ENCODE results near the gene CCDC9B.

Gene CCDC9B

DNA sequence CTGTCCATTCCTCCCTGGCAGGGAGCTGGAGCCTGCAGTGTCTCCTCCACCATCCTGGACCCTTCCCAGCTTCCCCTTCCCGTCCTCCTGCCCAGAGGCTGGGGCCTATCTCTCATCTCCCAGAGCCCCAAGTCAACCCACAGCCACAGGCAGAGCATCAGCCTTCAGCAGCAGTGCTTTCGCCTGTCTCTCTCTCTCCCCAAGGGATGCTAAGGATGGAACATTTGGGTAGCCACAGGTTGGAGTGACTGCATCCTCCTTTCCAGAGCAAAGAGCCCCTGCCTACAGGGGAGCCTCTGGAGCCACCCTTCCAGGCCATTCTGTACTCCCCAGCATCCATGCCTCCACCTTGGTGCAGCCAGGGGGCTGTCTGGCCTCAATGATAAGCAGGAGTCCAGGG, 37.2 kb downstream of the CCDC9B start:
- no peak for DNase-seq

DNA sequence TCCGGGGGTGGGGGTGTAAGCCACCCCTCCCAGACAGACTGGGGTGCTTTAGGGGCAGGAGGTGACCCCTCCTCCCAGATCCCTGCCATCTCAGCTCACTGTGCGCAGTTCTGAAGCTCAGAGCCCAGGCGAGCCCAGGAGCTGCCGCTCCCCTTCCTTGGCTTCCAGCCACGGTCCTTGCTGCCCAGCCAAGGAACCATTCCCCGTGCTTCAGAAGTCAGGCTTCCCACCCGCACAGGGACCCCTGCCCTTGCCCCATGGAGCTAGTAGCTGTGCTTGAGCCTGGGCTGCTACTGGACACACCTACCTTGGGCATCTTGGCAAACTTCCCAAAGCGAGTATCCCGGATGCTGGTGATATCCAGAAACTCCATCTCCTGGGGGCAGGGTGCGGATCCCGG, 37.8 kb downstream of the CCDC9B start:
- DNase-seq = no peak

DNA sequence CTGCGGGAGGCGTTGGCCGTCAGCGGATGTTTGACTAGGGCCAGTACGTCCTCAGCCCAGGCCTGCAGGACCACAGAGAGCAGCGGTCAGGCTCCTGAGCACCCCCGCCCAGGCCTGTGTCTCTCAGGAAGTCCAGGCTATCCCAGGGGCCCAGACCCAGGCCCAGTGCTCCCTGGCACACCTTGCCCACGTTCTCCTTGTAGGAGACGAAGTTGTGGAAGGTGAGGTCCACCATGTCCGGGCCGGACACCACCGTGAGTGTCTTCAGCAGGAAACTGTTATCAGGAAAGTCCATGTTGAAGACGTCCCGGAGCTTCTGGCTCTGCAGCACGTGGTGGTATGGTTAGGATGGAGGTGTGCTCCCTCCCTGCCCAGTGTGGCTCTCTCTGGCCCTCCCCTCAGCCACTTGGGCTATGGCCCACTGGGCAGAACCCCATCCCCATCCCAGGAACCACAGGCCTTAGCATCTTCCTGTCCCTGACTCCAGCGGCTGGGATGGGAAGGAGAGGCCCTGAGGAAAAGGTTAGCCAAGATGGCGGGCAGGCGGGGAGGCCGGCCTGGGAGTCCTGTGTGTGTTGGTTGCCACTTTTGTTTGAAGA, 38.4 kb downstream of the CCDC9B start:
- DNase-seq = no peak

DNA sequence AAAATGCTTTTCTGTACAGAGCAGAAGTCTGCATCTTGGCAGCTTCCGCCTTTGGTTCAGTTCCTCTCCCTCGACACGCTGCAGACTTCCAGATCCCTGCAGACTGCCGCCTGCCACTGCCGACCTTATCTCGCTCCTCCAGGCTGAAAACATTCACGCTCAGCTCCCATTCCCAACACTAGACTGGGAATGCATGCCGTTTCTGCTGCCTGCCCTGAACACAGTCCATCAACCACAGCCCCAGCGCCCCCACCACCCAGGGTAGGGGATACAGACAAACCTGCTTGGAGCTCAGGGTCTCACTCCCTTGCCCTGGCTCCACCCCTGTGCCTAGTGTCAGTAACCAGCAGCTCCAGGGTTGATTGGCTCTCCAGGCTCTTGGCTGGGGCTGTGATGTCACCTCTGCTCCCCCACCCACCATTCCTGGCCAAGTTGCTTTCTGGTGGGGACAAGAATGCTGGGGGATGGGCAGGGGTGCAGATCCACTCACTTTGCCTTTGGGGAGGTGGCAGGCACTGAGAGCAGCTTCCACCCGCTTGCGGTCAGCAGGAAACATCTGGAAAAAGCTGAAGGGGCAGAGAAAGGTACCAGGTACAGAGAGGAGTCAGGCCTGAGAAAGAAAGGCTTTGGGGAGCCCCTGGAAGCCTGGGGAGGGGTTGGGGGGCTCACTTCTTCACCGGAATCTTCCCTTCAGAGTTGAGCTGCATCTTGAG, 39.1 kb downstream of the CCDC9B start:
- no peak for DNase-seq

DNA sequence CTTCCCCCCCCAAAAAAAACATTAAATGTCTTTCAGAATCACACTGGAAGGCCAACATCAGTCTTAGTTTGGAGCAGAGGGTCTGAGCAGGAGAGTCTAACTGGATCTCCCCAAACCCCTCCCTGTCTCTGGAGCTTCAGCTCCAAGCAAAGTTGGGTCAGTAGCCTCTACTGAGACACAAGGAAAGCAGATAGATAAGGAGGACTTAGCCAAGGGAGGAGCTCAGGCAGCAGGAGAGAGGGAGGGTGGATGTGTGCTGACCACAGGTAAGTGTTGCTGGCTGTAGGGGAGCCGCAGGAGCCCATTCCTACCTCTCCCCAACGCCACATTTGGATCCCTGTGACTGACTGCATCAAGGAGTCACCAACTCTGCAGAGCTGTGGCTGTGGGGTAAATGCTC, 40.0 kb downstream of the CCDC9B start:
- DNase-seq = no peak

DNA sequence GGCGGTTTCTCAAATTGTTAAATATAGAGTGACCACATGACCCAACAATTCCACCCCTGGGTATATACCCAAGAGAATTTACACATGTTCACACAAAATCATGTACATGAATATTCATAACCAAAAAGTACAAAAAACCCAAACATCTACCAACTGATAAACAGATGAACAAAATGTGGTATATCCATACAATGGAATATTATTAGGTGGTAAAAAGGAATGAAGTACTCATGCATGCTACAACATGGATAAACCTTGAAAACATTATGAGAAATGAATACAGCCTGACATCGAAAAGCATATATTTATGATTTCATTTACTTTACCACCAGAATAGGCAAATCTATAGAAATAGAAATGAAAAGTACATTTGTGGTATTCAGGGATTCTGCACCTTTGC, 40.4 kb downstream of the CCDC9B start:
- DNase-seq = no peak

DNA sequence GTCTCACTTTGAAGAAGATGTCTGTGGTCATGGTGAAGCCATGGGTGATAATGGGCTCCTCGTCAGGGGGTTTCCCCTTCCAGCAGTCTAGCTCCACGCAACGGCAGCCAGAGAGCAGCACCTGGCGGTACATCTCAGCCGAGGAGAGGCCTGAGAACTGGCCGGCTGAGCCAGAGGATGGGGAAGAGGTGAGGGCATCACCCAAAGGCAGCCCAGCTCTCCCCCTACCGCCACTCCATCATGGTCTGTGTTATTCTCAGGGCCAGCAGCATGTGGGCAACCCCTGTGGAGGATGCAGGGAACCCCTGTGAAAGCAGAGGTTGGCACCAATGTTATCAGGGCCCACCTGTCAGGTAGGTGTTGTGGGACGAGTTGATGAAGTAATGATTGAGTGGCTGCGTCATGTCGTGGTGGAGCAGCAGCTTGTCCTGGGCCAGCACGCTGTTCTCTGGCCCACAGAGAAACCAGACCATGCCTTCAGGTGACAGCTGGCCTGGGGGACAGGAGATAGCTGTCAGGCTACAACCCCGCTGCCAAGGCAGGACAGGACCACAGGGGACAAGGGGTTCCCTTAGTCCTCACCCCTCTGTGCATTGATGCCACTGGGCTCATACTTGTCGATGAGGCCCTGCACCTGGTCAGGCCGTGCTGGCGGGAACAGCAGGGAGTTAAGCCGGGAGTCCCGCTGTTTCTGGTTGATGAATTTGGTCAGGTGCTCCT, 42.4 kb downstream of the CCDC9B start:
- DNase-seq = no peak

DNA sequence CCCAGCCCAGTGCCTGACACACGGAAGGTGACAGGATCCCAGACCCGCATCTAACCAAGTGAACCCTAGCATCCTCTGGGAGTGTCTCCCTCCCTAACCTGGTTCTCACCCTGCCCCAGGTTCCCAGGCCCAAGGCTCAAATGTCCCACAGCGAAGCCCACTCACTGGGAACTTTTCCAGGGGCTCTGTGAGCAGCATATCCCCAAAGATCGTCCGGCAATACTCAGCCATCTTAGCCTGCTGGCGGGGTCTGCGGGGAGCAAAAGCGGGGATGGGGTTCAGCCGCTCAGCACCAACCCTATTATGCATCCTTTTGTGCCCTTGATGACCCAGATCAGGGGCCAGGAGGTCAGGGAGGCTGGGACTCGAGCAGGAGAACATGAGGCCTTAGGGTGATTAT, 43.4 kb downstream of the CCDC9B start:
- no peak for DNase-seq

DNA sequence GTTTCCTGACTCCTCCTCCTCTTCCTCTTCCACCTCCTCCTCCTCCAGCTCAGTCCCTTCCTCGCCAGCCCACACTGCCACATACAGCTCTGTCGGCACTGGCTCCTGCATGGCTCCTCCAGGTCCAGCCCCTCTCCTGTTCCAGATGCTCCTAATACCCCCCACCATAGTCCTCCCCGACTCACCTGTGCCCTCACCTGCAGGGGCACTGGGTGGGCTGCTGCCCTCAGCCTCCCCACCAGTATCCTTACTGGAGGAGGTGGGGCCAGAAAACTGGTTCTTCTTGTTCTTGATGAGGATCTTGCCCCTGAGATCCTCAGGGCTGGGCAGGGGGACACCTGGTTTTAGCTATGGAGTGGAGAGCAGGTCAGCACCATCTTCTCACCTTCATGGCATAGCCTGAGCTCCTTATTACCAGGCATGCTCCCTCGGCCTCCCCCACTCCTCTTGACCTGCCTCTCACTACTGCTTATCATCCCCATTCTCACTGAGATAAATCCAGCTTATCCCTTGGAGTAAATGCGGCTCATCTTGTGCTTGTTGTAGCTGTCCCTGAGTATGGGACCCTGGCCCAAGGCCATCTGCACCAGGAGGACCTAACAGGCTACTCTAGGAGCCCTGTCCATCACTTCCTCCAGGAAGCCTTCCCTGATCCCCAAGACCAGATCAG, 44.0 kb downstream of the CCDC9B start:
- no peak for DNase-seq

DNA sequence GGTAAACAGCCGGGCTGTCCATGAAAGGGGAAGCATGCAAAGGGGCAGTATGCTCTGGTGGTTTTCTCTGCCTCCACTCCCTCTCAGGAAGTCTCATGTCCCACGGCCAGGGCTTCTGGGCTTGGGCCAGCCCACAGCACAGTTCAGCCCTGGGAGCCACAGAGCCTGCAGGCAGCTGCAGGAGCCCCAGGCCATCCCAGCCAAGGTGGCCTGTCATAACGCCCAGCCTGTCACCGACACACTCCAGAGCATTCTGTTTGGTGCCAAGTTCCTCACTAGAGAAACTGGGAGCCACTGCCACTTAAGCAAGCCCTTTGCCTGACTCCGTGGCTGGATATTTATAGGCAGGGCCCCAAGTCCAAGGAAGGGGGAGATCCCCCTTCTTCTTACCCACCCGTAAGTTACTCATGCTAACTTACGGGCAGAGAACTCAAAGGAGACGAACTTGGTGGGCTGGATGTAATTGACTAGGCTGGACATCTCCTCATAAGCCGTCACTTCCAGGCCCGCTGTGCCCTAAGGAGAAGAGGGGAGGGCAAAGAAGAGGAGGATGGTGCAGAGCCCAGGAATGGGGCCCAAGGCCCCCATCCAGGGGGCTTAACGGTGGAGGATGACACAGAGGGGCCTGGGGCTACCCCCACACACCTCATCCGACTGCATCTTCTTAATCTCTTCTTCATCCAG, 44.7 kb downstream of the CCDC9B start:
- no peak for DNase-seq

DNA sequence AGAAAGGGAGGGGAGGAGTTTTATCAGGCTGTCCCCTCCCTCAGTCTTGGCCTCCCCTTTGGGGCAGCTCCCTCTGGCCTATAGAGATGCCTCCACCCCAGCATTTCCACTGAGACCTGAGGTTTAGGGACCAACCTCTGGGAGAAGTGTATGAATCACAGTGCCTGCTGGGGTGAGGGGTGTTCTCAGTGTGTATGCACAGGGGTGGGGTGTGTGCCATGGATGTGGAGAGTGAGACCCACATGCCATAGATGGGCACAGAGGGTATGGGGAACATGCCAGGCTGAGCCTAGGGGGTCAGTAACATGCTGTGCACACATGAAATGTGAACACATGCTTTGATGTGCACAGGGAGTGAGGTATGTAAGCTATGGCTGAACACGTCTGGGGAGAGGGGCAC, 45.4 kb downstream of the CCDC9B start:
- no peak for DNase-seq

DNA sequence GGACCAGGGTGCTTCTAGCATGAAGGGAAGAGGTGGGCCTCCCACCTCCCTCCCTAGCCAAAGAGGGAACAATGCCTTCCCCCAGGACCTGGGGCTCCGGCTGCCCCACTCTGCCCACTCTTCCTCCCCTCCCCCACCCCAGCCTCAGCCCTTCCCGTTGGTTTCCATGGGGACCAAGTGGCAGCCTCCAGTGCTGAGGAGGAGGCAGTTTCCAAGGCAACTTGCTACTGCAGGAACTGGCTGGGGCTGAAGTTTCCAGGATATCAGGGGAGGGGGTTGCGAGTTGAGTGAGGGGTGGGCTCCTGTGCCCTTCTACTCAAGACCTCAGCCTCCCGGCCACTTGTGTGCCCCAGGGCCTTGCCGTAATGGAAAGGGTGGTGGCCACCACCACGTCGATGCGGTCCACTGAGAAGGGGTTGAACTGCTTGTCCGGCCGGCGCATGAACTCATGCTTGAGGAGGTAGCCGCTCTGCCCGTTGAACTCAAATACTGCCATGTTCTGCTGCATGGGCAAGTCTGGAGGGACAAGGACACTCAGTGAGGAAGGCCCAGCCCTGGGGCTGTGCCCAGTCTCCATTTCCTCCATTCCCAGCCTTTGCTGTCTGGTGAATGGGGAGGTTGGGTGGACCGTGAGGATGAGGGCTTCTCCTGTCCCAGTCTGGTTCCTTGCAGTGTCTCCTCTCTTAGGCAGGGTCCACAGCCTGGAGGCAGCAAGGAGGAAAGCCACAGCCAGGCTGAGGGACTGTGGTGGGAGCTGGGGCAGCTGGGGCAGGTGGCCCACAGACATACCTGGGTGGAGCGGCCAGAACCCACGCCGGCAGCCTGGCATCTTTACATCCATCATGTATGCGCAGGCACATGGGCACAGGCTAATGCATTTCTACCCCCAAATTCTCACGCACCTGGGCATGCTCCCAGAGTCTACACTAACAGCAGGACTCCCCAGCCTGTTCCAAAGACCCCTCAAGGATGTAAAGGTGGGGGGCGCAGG, 46.5 kb downstream of the CCDC9B start:
- no peak for DNase-seq

DNA sequence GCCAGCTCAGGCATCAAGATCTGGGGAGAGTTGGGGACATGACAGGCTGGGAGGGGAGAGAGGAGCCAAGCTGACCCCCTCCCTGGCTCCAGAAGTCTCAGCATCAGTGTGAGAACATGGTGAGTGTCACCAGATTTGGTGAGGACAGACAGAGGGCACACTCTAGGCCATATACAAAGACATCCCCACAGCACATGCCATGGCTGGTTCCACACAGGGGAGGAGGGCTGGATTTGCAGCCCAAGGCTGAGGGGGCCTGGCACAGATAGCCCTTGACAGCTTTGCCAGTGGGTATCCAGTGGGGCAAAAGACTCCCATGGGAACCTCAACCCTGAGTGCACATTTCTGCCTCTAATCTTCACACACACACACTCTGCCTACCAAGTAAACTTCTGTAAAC, 47.7 kb downstream of the CCDC9B start:
- no peak for DNase-seq

DNA sequence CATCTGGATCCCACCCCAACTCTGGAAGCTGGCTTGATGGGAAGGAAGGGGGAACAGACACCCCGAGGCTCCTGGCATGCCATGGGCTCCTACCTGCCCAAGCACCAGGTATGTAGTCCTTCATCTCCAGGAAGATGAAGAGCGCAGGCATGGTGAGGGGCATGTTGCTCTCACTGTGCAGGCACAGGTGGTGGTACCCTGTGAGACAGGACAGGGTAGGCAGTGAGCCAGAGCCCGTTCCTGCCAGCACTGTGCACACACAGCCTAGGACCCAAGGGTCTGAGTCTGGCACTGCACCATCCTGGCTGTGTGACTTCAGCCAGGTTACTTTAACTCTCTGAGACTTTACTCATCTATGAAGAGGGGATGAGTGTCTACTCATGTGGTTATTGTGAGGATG, 48.5 kb downstream of the CCDC9B start:
- DNase-seq = no peak

DNA sequence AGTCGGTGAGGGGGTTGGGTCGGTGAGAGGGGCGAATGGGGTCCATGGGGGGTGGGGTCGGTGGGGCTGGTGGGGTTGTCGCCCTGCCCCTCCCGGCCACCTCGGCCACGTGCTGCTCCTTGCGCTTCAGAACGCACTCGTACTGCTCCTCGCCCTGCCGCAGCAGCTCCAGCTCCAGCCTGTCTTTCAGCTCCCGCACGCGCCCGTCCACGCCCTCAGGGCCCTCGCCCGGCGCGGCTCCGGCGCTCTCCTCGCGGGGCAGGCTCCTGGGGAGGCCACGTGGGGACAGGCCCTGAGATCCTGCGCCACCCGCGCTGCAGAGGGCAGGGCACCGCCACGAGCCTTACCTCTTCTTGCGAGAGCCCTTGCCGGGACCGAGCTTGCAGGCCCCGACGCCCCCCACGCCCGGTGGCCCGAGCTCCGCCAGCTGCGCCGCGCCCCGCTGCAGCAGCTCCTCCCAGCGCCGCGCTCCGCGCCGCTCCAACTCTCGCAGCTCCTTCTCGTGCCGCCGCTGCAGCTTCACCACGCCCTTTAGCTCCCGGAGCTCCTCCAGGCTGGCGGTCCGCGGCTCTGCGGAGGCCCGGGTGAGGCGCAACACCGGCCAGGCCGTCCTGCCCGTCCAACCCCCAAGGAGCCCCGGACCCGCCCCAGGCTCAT, 49.7 kb downstream of the CCDC9B start:
- no peak for DNase-seq

DNA sequence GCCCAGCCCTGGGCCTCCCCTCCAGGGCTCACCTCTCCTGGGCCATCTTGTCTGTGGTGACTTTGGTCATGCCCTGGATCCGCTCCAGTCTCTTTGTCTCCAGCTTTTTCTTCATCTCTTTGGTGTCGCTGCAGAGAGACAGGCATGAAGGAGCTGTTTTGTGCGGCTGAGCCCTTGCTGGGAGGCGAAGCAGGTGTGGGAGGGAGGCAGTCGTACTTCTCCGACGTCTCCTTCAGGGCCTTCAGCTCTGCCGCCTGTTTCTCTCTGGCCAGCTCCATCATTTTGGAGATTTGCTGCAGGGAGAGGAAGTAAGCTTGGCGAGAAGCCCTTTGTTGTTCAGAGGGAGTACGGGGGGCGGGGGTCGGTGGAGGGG, 50.2 kb downstream of the CCDC9B start:
- DNase-seq = no peak

DNA sequence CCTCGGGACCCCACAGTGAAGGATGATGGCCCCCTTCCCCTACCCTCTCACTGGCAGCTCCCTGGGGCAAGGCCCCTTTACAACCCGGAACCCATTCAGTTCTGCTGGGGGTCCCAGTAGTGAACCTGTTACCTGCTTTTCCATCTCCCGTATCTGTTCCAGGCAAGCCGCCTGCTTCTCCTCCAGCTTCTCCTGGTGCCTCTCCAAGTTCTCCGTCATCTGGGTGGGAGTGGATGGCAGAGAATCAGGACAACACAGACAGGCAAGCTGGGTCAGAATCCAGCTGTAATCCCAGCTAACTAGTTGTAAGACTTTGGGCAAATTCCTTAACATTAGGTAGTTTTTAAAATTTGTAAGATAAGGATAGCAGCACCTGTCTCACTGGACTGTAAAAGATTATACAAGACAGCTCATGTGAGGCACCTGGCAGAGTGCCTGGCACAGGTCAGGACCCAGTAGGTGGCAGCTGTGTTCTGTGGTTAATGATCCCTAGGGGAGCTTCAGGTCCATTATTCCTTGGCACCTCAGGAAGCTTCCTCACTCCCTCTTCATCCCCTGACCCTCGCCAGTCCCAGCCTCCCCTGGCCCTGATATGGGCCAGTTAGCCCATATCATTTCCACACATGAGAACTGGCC, 51.5 kb downstream of the CCDC9B start:
- no peak for DNase-seq

DNA sequence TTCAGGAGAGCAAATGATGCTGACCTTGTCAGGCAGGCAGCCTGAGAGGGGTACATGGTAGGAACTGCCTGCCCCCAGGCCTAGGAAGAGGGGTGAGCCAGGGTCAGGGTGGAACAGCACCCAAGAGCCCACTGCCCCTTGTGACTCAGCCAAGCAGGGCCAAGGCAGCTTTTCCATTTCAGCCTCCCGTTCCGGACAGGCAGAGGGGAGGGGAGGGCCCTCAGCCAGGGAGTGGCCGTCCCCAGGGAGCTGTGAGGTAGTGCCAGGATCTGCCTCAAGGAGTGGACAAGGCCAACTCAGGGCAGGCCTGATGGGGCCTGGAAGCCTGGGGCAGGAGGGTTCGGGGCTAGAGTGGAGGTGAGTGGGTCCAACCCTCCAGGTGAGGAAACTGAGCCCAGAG, 52.8 kb downstream of the CCDC9B start:
- no peak for DNase-seq

DNA sequence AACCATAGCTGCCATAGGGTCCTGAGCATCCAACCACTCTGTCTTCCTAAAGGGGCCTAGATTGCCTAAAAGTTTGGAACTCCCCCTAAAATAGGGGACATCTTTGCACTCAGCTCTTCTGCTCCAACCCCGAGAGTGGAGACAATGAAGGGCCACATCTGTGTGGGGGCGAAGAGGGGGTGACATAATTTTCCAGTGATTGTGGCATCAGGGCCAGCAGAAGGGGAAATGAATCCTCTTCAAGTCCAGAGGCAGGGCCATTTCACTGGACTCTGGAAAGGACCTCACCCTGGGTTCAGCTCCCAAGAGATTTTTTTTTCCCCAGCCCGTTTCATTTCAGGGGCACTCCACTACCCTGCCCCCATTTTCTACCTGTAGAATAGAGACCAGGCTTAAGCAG, 53.2 kb downstream of the CCDC9B start:
- no peak for DNase-seq

DNA sequence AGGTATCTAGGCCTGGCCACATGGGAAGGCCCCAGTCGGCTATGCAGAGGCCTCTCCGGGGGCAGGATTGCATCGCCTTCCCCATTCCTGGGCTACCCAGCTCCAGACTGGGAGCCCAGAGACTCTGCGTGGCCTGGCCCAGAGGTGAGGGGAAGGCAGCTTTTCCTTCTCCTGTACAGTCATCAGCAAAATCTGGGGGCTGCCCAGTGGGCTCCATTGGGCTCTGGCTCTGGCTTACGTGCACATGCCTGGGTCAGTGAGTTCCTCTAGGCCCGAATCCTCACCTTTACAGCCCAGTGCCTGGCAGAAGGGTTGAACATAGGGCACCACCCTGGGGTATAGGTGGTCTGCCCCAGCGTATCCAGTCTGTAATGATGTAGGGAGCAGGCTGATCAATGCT, 53.9 kb downstream of the CCDC9B start:
- DNase-seq = no peak

DNA sequence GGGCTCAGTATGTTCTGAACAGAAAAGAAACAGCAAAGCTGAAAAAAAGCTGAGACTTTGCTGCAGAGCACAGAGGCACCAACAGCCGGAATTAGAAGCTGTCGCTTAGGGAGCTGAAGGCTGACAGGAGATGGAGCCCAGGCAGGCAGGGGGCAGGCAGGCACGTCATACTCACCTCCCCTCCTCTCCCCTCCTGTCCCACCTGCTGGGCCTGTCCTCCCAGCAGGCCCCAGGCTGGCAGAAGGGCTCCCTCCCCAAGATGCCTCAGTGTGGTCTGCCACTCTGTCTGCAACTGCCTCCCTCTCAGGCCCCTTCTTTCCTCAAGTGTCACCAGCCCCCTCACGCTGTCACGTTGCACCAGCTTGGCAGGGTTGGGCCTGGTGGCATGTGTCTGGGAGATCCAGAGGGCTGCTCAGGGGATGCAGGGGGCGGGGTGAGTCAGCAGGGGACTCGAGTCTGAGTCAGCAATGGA, 54.6 kb downstream of the CCDC9B start:
- DNase-seq = no peak

Data from NCI-H1417 treated with DMSO at 0.1 percent for 48 hours (cell line).